K562 treated with DMSO at 1 percent for 12 hours (cell line): Measurements from ENCODE around the gene MPHOSPH10. TPM values are rescaled to one million over a fixed set of nuclear protein-coding genes. Genes with fewer than 3 reads are reported as not detected.

Experiments
- total RNA-seq: library from RNA; unstranded; fragments of 300-600 nt; gene quantifications from 2 replicates; pipeline ENCODE4 v1.2.3, GENCODE V29; 2022; ENCODE audit not compliant: insufficient read depth

Gene MPHOSPH10
- 12.3 and 24.6 TPM in 2 replicates for total RNA-seq

GRCh38 chr2:71130152-71130904, at the start of gene MPHOSPH10, which contains the start of gene MCEE:
TSS of gene MPHOSPH10 (plus strand) at chr2:71130634. CDS start at chr2:71130666, 32 bp downstream.
TSS of gene MCEE (minus strand) at chr2:71130229. CDS start at chr2:71130219, 10 bp downstream.

Other genes with a start within 250 kb of the MPHOSPH10 start
- gene VAX2, start 230.1 kb upstream of the MPHOSPH10 start, total RNA-seq = not detected in 2 replicates
- gene ATP6V1B1, start 194.7 kb upstream of the MPHOSPH10 start, total RNA-seq = not detected in 2 replicates
- not detected in 2 replicates for gene ANKRD53, start 152.0 kb upstream of the MPHOSPH10 start, total RNA-seq
- gene TEX261, start 135.8 kb upstream of the MPHOSPH10 start, total RNA-seq = 35.7 and 73.9 TPM in 2 replicates
- 57.8 and 73.6 TPM in 2 replicates for gene NAGK, start 62.0 kb upstream of the MPHOSPH10 start, total RNA-seq
- 14.1 and 23.3 TPM in 2 replicates for gene MCEE, start 405 bp upstream of the MPHOSPH10 start, total RNA-seq
- gene PAIP2B, start 96.5 kb downstream of the MPHOSPH10 start, total RNA-seq = 0.24 and 1.3 TPM in 2 replicates
- 35.2 and 88.4 TPM in 2 replicates for gene ZNF638, start 201.1 kb downstream of the MPHOSPH10 start, total RNA-seq